Smooth muscle cell (in vitro differentiated cells): Measurements from ENCODE around the gene PDSS1. TPM values are rescaled to one million over a fixed set of nuclear protein-coding genes. Genes with fewer than 3 reads are reported as not detected.

ENCODE experiments used
- polyA plus RNA-seq: library from polyadenylated mRNA; unstranded; fragments of >200 nt; fragmentation: Nextera tagmentation; extraction: Ambion mirVana; gene quantifications from 2 replicates; pipeline ENCODE4 v1.2.1, GENCODE V29; 2016
- small RNA-seq: library from RNA; depleted of rRNA; stranded (forward); fragments of <200 nt; gene quantifications from one replicate; pipeline ENCODE3, GENCODE V24; 2014
- total RNA-seq: library from RNA; depleted of rRNA; stranded (reverse); fragments of >200 nt; gene quantifications from 2 replicates; pipeline ENCODE4 v1.2.3, GENCODE V29; 2014

PDSS1 gene
- total and polyA plus RNA-seq, 2 experiments from 2014 or later = 5.1 to 14.0 TPM

Small RNAs within 50 kb of the gene (small RNA-seq; reads per million reads assigned to genes)
- gene RF00191 = not detected
- 0.08 reads per million for gene RNU6-946P

Other genes starting within 250 kb of the PDSS1 start
- gene ABI1, start 163.3 kb downstream of the PDSS1 start, total RNA-seq = 51.4 and 67.1 TPM in 2 replicates
- gene ABI1, start 163.3 kb downstream of the PDSS1 start, polyA plus RNA-seq = 40.3 and 52.2 TPM in 2 replicates